H1 (cell line): ENCODE measurements around the gene LY6G6C. TPM values are rescaled to one million over a fixed set of nuclear protein-coding genes. Genes with fewer than 3 reads are reported as not detected.

Experiments used
- CTCF ChIA-PET: fragments of 300-600 bp; sonication (Branson Sonifier 250); formaldehyde crosslinking; loops from one replicate; lab custom pipeline; 2021; ENCODE audit not compliant: partially characterized antibody; lab: Charles Lee
- POLR2A ChIA-PET: fragments of 300-600 bp; sonication (Branson Sonifier 250); formaldehyde crosslinking; loops from one replicate; lab custom pipeline; 2021; ENCODE audit warnings: inconsistent platforms; ENCODE audit not compliant: partially characterized antibody; lab: Charles Lee
- DNase-seq, 2 experiments: peaks; one replicate each; pipeline versions ENCODE4 v3.0.0 to v3.0.0-alpha.2; 2010 to 2022; ENCODE audit warnings: low spot score in 2 of 2, low read depth in 1 of 2, mixed read lengths in 1 of 2
- FAIRE-seq: peaks from 2 replicates; lab custom pipeline; 2011; peaks lifted over from hg19 to GRCh38; lab: Jason Lieb, UNC
- H2AFZ ChIP-seq: 2 replicates; pipeline ENCODE4 v1.8.1; 2012; ENCODE audit warnings: low read length, inconsistent platforms
- H2AK5ac ChIP-seq: 2 replicates; pipeline ENCODE4 v1.6.1; 2013; ENCODE audit warnings: low read depth, low read length
- H2BK120ac ChIP-seq: replicated peaks from 2 replicates; pipeline ENCODE3; 2013; ENCODE audit warnings: low read depth, low read length, inconsistent platforms
- H2BK12ac ChIP-seq: 2 replicates; pipeline ENCODE4 v1.6.1; 2013; ENCODE audit warnings: low read depth, low read length
- H2BK15ac ChIP-seq: 2 replicates; pipeline ENCODE4 v1.6.1; 2013; ENCODE audit warnings: low read length
- H2BK20ac ChIP-seq: 2 replicates; pipeline ENCODE4 v1.6.1; 2013; ENCODE audit warnings: low read length
- H2BK5ac ChIP-seq: 2 replicates; pipeline ENCODE4 v1.6.1; 2013; ENCODE audit warnings: low read depth, low read length
- H3K14ac ChIP-seq: 2 replicates; pipeline ENCODE4 v1.6.1; 2013; ENCODE audit warnings: inconsistent platforms; ENCODE audit not compliant: insufficient read length
- H3K18ac ChIP-seq: 2 replicates; pipeline ENCODE4 v1.6.1; 2013; ENCODE audit warnings: low read length; ENCODE audit errors: extremely low read depth
- H3K23ac ChIP-seq: 2 replicates; pipeline ENCODE4 v1.6.1; 2013; ENCODE audit warnings: inconsistent platforms; ENCODE audit not compliant: insufficient read length
- H3K23me2 ChIP-seq: 2 replicates; pipeline ENCODE4 v1.6.1; 2013; ENCODE audit warnings: low read depth, low read length
- H3K27ac ChIP-seq: 2 replicates; pipeline ENCODE4 v1.6.1; 2011; ENCODE audit warnings: low read depth, low read length, inconsistent platforms
- H3K27me3 ChIP-seq, 4 experiments: replicated peaks in 1 of 4; 1 replicate in 1 of 4; 2 replicates in 3 of 4; pipeline versions ENCODE4 v1.6.1 to v1.8.1; 2011 to 2013; ENCODE audit warnings: low read length in 3 of 4, mild to moderate bottlenecking in 3 of 4, inconsistent platforms in 2 of 4, mixed read lengths in 2 of 4, moderate library complexity in 1 of 4; ENCODE audit not compliant: control insufficient read depth in 3 of 4, insufficient read depth in 3 of 4; ENCODE audit errors: extremely low read depth in 1 of 4
- H3K36me3 ChIP-seq, 4 experiments: 2 replicates each; pipeline versions ENCODE4 v1.6.1 to v1.8.1; 2011 to 2013; ENCODE audit warnings: mild to moderate bottlenecking in 4 of 4, low read length in 3 of 4, moderate library complexity in 2 of 4, control low read depth in 1 of 4, inconsistent platforms in 1 of 4; ENCODE audit not compliant: insufficient read depth in 4 of 4, control insufficient read depth in 2 of 4
- H3K4ac ChIP-seq: replicated peaks from 2 replicates; pipeline ENCODE3; 2013; ENCODE audit warnings: low read length, low read depth, mixed read lengths, inconsistent platforms; ENCODE audit not compliant: insufficient read length
- H3K4me1 ChIP-seq, 4 experiments: replicated peaks in 1 of 4; 1 replicate in 1 of 4; 2 replicates in 3 of 4; pipeline versions ENCODE4 v1.6.1 to v1.8.1; 2011 to 2013; ENCODE audit warnings: low read length in 3 of 4, inconsistent platforms in 2 of 4, mixed read lengths in 1 of 4; ENCODE audit not compliant: insufficient read depth in 4 of 4, control insufficient read depth in 3 of 4
- H3K4me2 ChIP-seq, 2 experiments: 2 replicates each; pipeline versions ENCODE4 v1.6.1 to v1.8.1; 2011 to 2013; ENCODE audit warnings: low read depth in 2 of 2, low read length in 2 of 2, control low read depth in 1 of 2, inconsistent platforms in 1 of 2, mild to moderate bottlenecking in 1 of 2; ENCODE audit not compliant: insufficient read depth in 1 of 2
- H3K4me3 ChIP-seq, 4 experiments: fragments of 200-600, 300-600 bp in 1 of 4; sonication (generic), shearing (Covaris generic), sonication (Bioruptor Twin) in 1 of 4; 2 replicates each; pipeline versions ENCODE4 v1.5.1 to v1.8.1; 2011 to 2016; ENCODE audit warnings: low read length in 4 of 4, low read depth in 3 of 4, control low read depth in 2 of 4, inconsistent platforms in 2 of 4, mild to moderate bottlenecking in 2 of 4, mixed read lengths in 1 of 4, moderate library complexity in 1 of 4; ENCODE audit not compliant: insufficient read depth in 2 of 4; ENCODE audit errors: extremely low read depth in 1 of 4
- H3K56ac ChIP-seq: replicated peaks from 2 replicates; pipeline ENCODE3; 2013; ENCODE audit warnings: low read depth, mild to moderate bottlenecking, mixed read lengths, low read length, inconsistent platforms; ENCODE audit not compliant: insufficient read length
- H3K79me1 ChIP-seq: 2 replicates; pipeline ENCODE4 v1.6.1; 2013; ENCODE audit warnings: low read depth, low read length, control low read depth
- H3K79me2 ChIP-seq, 2 experiments: 2 replicates each; pipeline versions ENCODE4 v1.6.1 to v1.8.1; 2012 to 2013; ENCODE audit warnings: low read length in 2 of 2, mild to moderate bottlenecking in 2 of 2, inconsistent platforms in 1 of 2; ENCODE audit not compliant: insufficient read depth in 2 of 2, control insufficient read depth in 1 of 2
- H3K9ac ChIP-seq, 4 experiments: replicated peaks in 1 of 4; 1 replicate in 1 of 4; 2 replicates in 3 of 4; pipeline versions ENCODE4 v1.6.1 to v1.8.1; 2011 to 2013; ENCODE audit warnings: low read depth in 3 of 4, low read length in 3 of 4, control low read depth in 2 of 4, mild to moderate bottlenecking in 2 of 4, moderate library complexity in 2 of 4, inconsistent platforms in 1 of 4; ENCODE audit errors: extremely low read depth in 1 of 4
- H3K9me3 ChIP-seq, 2 experiments: 2 replicates each; pipeline versions ENCODE4 v1.6.1 to v1.8.1; 2012 to 2013; ENCODE audit warnings: mild to moderate bottlenecking in 2 of 2, moderate library complexity in 2 of 2, control low read depth in 1 of 2, inconsistent platforms in 1 of 2, low read depth in 1 of 2, low read length in 1 of 2, mixed read lengths in 1 of 2; ENCODE audit not compliant: insufficient read depth in 2 of 2
- H4K20me1 ChIP-seq, 2 experiments: replicated peaks in 1 of 2; 2 replicates each; pipeline versions ENCODE3 to v1.8.1; 2011 to 2013; ENCODE audit warnings: inconsistent platforms in 2 of 2, low read length in 2 of 2, mild to moderate bottlenecking in 1 of 2; ENCODE audit not compliant: insufficient read depth in 2 of 2, control insufficient read depth in 1 of 2
- H4K5ac ChIP-seq: 2 replicates; pipeline ENCODE4 v1.6.1; 2013; ENCODE audit warnings: low read length, low read depth, mixed read lengths, inconsistent platforms; ENCODE audit not compliant: insufficient read length
- H4K8ac ChIP-seq: 2 replicates; pipeline ENCODE4 v1.8.0; 2013; ENCODE audit warnings: mild to moderate bottlenecking, moderate library complexity, low read length, inconsistent platforms; ENCODE audit not compliant: insufficient read depth; ENCODE audit errors: extremely low read depth
- H4K91ac ChIP-seq: replicated peaks from 2 replicates; pipeline ENCODE3; 2013; ENCODE audit warnings: low read length, mixed read lengths, inconsistent platforms; ENCODE audit not compliant: insufficient read length
- CBX8 ChIP-seq: fragments of 300-800, 300-1000 bp; sonication (generic); IDR thresholded peaks from 2 replicates; pipeline ENCODE4 v1.7.1; 2016; ENCODE audit warnings: low read depth, low read length, borderline replicate concordance
- GABPA ChIP-seq: IDR thresholded peaks from 2 replicates; pipeline ENCODE4 v1.6.1; 2011; ENCODE audit warnings: mild to moderate bottlenecking, low read length, moderate library complexity, borderline replicate concordance; ENCODE audit not compliant: insufficient read depth
- GTF2F1 ChIP-seq: IDR thresholded peaks from 2 replicates; pipeline ENCODE4 v1.6.1; 2012; ENCODE audit warnings: low read depth, low read length, improper control_type of control experiment, borderline replicate concordance
- HDAC2 ChIP-seq, 2 experiments: fragments of 300-600 bp in 1 of 2; sonication (generic) in 1 of 2; IDR thresholded peaks; 2 replicates each; pipeline ENCODE4 v1.6.1; 2011 to 2012; ENCODE audit warnings: low read depth in 2 of 2, low read length in 2 of 2, mild to moderate bottlenecking in 2 of 2, moderate library complexity in 2 of 2, borderline replicate concordance in 1 of 2, inconsistent platforms in 1 of 2
- KDM5A ChIP-seq: fragments of 200-600 bp; IDR thresholded peaks from 2 replicates; pipeline ENCODE4 v1.7.1; 2012; ENCODE audit warnings: mild to moderate bottlenecking, low read length, inconsistent platforms, mixed read lengths
- MAX ChIP-seq: IDR thresholded peaks from 2 replicates; pipeline ENCODE4 v1.6.1; 2012; ENCODE audit warnings: inconsistent platforms
- RAD21 ChIP-seq, 2 experiments: IDR thresholded peaks in 1 of 2; conservative IDR thresholded peaks in 1 of 2; 2 replicates each; pipeline ENCODE4 v1.6.1; 2011; ENCODE audit warnings: low read depth in 2 of 2, low read length in 2 of 2, improper control_type of control experiment in 1 of 2, inconsistent platforms in 1 of 2, mild to moderate bottlenecking in 1 of 2, moderate library complexity in 1 of 2
- SP4 ChIP-seq: IDR thresholded peaks from 2 replicates; pipeline ENCODE4 v1.6.1; 2012; ENCODE audit warnings: low read length, inconsistent platforms
- TAF7 ChIP-seq: optimal IDR thresholded peaks from 2 replicates; pipeline ENCODE3; 2011; ENCODE audit warnings: low read depth, mild to moderate bottlenecking, inconsistent platforms, low read length, moderate library complexity, borderline replicate concordance
- WGBS, 2 experiments: shearing (Covaris generic) in 1 of 2; methylation state at CpG; one replicate each; pipeline versions ENCODE4 v1.1.6 to v1.1.7; 2013 to 2015; ENCODE audit warnings: low lambda C conversion rate in 2 of 2, mixed read lengths in 2 of 2, inconsistent platforms in 1 of 2, low coverage in 1 of 2, missing lambda C conversion rate in 1 of 2; ENCODE audit not compliant: insufficient replicate concordance in 2 of 2, insufficient coverage in 1 of 2, insufficient read length in 1 of 2; ENCODE audit errors: extremely low coverage in 1 of 2, missing lambda C conversion rate in 1 of 2; 5-methylcytosine and 5-hydroxymethylcytosine counted together
- polyA plus RNA-seq, 7 experiments: library from polyadenylated mRNA; depleted of rRNA in 3 of 7; stranded (reverse) in 5 of 7; unstranded in 2 of 7; fragments of >200 nt in 5 of 7; fragments of 200-250 nt in 2 of 7; gene quantifications; 1 replicate in 5 of 7; 2 replicates in 1 of 7; 4 replicates in 1 of 7; pipeline versions ENCODE4 v1.2.1 to v1.2.3, GENCODE V29; 2011 to 2013; ENCODE audit warnings: missing spikeins in 2 of 7, mixed read lengths in 2 of 7
- total RNA-seq: library from RNA; stranded (reverse); fragmentation: NEBNext Ultra II Directional; extraction: Animal tissue kit (Norgen Biotek cat#: 25700); gene quantifications from 2 replicates; pipeline ENCODE4 v1.2.1, GENCODE V29; 2021

The LY6G6C gene
- total and polyA plus RNA-seq, 2 of the 8 experiments (the other 6 are each of a cell fraction or from before 2014, with no cell fraction given): 0.23 TPM; not detected in 1

- H3K9ac ChIP-seq: no peak overlapping the region
- H3K4me3 ChIP-seq: no peak overlapping the region
- no peak for DNase-seq
- H4K91ac ChIP-seq: no peak overlapping the region
- H2AK5ac ChIP-seq: no peak overlapping the region
- H2BK120ac ChIP-seq: no peak overlapping the region
- H3K9me3 ChIP-seq: no peaks in the 10 kb centered on the region
- no peak overlapping the region for H3K23ac ChIP-seq
- H3K36me3 ChIP-seq: peaks cover 7 to 28% (median 18%) of the 10 kb centered on the region in 4 experiments; a peak in 5 of 8 replicates
- H2BK20ac ChIP-seq: no peak overlapping the region
- no peak for FAIRE-seq
- no peaks in the 10 kb centered on the region for H3K23me2 ChIP-seq
- no peak overlapping the region for H3K14ac ChIP-seq
- H4K5ac ChIP-seq: no peak overlapping the region
- H3K18ac ChIP-seq: no peak overlapping the region
- no peaks in the 10 kb centered on the region for H3K27me3 ChIP-seq
- H3K79me1 ChIP-seq: no peaks in the 10 kb centered on the region
- ChIA-PET CTCF (interaction anchor here (0.6 to 5.8 kb wide), 40 partner anchors 9 to 215 kb away, joined by 3 to 26 read pairs (median 4); partner anchors contain the start of genes ABHD16A, BAG6, C6orf47 and CSNK2B), POLR2A (interaction anchor here (0.7 to 6.6 kb wide), 11 partner anchors 9 to 58 kb away, joined by 3 to 33 read pairs (median 4); partner anchors contain the start of genes ABHD16A, BAG6, CLIC1 and GPANK1)
- H2BK15ac ChIP-seq: no peak overlapping the region
- H3K79me2 ChIP-seq: no peaks in the 10 kb centered on the region
- no peak overlapping the region for H2AFZ ChIP-seq
- no peak overlapping the region for H3K4ac ChIP-seq
- H3K4me1 ChIP-seq: peaks cover 0 to 1% (median 0%) of the 10 kb centered on the region in 4 experiments; a peak in 2 of 7 replicates
- WGBS, 2 experiments: 88% methylated on average over 10 of the region's 10 CpGs; no CpG with 5 or more reads in 1 of the 2 experiments
- H3K27ac ChIP-seq: no peak overlapping the region
- H3K56ac ChIP-seq: no peak overlapping the region
- H4K20me1 ChIP-seq: no peaks in the 10 kb centered on the region
- no peak overlapping the region for H2BK12ac ChIP-seq
- H2BK5ac ChIP-seq: no peak overlapping the region
- no peak overlapping the region for H4K8ac ChIP-seq
- no peak overlapping the region for H3K4me2 ChIP-seq
- no peak for TF ChIP-seq HDAC2 (IDR thresholded peaks at IDR 0.05; ENCODE audit: borderline replicate concordance in 1 of 2, low read depth in 2 of 2, low read length in 2 of 2)
- no peak for TF ChIP-seq SP4
- no peak for TF ChIP-seq GTF2F1
- TF ChIP-seq GABPA: no peak
- no peak for TF ChIP-seq TAF7
- no peak for TF ChIP-seq RAD21 (IDR thresholded peaks at IDR 0.05 in 1 of 2, conservative IDR thresholded peaks at IDR 0.05 in 1 of 2; ENCODE audit: low read depth in 2 of 2, low read length in 2 of 2)
- TF ChIP-seq MAX: no peak
- TF ChIP-seq KDM5A: no peak
- no peak for TF ChIP-seq CBX8
Measured at GRCh38 chr6:31690231-31691077, 31.1 kb downstream of the LY6G6C start.
